Mammary epithelial cell (primary cell): ENCODE measurements around the gene NCF2.

Experiments used
- CTCF ChIP-seq, 2 donors: IDR thresholded peaks in 1 of 2; conservative IDR thresholded peaks in 1 of 2; 2 replicates each; pipeline ENCODE4 v1.5.1; 2011 to 2012; ENCODE audit warnings: inconsistent platforms in 2 of 2, low read length in 2 of 2, mild to moderate bottlenecking in 2 of 2, control low read depth in 1 of 2, low read depth in 1 of 2; ENCODE audit not compliant: insufficient read depth in 1 of 2; ENCODE audit errors: extremely low read depth in 1 of 2
- EZH2 ChIP-seq: IDR thresholded peaks from 2 replicates; pipeline ENCODE4 v1.6.1; 2012; ENCODE audit warnings: low read length, inconsistent platforms, borderline replicate concordance

DNA sequence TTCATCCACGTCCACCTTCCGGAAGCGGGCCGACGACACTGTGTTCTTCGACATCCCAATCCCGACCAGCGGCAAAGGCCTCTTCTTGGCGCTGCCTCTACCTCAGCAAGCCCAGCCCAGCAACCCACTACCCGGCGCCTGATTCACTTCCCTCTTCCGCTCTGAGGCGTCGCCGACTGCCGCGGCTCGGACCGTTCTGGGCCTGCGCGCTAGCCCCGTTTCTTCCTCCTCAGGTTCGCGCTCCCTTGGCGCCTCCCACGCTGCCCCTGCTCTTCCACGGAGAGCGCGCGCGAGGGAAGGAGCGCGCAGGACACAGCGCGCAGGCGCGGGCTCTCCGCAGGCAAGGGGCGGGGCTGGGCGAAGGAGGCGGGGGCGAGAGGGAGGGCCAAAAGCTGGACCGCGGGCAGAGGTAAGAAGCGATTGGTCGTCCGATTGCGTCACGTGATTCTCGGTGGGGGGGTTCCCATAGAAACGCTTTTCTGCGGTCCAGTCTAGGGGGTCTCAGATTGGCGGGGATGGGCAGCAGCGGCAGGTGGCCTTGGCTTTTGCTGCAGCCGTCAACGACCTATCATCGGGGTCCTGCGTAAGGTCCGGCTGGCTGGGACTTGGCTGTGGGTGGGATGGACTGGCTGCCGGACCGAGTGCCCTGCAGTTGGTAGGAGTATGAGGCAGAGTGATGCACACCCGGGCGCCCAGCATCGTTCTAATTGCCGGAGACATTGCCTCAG lies 45.5 kb upstream of the NCF2 start, which contains the start of gene ARPC5:
- TF ChIP-seq CTCF (conservative IDR thresholded peaks at IDR 0.05 in 1 of 2, IDR thresholded peaks at IDR 0.05 in 1 of 2; ENCODE audit: extremely low read depth in 1 of 2, insufficient read depth in 1 of 2, low read depth in 1 of 2, low read length in 2 of 2) (no peak), EZH2 (no peak)
